IPS DF 4.7 (cell line): ENCODE data around the gene RALGAPB.

Source experiments
- DNase-seq: peaks from one replicate; pipeline ENCODE4 v3.0.0-alpha.2; 2013; ENCODE audit warnings: low spot score; ENCODE audit errors: extremely low read depth

RALGAPB gene

GRCh38 chr20:38608188-38608587 is 135.5 kb downstream of the RALGAPB start:
- DNase-seq = no peak

- DNase-seq = no peak
Observed at GRCh38 chr20:38609815-38610214, 137.2 kb downstream of the RALGAPB start.

DNA sequence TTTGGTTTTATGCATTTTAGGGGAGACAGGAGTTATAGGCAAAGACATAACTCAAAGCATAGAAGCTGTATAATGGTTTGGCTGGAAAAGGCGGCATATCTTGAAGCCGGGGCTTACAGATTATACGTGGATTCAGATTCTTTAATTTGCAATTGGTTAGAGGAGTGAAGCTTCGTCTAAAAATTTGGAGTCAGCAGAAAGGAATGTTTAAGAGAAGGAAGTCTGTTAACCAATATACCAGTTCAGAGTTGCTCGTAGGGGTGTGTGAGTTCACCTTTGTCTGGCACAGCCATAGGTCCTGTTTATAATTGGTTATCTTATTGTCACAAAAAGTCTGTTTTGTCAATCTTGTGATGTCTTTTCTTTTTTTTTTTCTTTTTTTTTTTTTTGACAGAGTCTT is 137.9 kb downstream of the RALGAPB start:
- DNase-seq = no peak

GRCh38 chr20:38612751-38613515 is 140.3 kb downstream of the RALGAPB start:
- no peak for DNase-seq

- DNase-seq = no peak
Observed at GRCh38 chr20:38615283-38615682, 142.6 kb downstream of the RALGAPB start.

GRCh38 chr20:38616457-38616856 is 143.8 kb downstream of the RALGAPB start:
- DNase-seq = no peak

- DNase-seq = no peak
Observed at GRCh38 chr20:38617011-38617829, 144.6 kb downstream of the RALGAPB start.

DNA sequence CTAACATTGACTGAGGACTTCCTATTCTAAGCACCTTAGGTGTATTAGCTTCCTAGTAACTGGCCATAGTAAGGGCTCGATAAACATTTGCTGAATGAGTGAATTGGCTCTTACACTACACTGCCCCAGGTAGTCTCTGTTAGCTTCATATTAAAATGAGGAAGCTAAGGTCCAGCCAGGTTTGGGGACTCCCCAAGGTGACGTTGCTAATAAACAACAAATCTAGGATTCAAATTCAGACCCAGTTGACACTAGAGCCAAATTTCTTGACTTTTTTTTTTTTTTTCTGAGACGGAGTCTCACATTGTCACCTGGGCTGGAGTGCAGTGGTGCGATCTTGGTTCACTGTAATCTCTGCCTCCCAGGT is 145.2 kb downstream of the RALGAPB start:
- DNase-seq = no peak

GRCh38 chr20:38620441-38620840 is 147.8 kb downstream of the RALGAPB start:
- DNase-seq = no peak

DNA sequence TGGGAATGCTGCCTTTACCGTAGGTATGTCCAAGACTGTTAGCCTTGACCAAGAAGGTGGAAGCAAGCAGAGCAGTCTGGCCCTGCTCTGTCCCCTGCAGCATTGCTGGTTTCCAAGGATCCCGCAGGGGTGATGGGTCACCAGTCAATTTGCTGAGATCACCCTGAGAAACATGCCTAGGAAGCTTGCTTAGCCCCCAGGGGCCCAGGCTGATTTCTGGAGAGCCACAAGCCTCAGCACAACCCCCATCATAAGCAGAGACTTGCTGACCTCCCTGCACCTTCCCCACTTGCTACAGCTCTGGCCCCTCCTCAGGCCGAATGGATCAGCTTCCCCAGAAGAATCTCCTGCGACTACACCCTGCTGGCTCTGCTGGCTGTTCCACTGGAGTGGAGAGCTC is 150.4 kb downstream of the RALGAPB start:
- no peak for DNase-seq

- DNase-seq = no peak
Observed at GRCh38 chr20:38624084-38624483, 151.4 kb downstream of the RALGAPB start.

DNA sequence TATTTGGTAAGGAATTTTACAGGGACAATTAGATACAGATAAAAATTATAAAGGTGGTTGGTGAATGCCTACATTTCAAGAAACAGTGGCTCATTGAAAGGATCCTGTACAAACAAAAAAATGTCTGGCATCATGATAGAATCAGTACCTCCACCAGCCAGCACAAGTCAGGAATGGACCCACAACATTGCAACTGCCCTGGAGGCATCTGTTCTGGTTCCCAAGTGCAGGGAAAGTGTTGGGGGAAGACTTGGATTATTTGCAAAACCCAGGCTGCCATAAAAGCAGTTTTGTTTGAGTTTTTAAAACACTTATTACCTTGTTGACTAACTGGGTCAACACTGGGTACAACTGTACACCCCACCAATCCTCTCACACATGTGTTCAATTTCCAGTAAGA is 153.3 kb downstream of the RALGAPB start:
- no peak for DNase-seq

DNA sequence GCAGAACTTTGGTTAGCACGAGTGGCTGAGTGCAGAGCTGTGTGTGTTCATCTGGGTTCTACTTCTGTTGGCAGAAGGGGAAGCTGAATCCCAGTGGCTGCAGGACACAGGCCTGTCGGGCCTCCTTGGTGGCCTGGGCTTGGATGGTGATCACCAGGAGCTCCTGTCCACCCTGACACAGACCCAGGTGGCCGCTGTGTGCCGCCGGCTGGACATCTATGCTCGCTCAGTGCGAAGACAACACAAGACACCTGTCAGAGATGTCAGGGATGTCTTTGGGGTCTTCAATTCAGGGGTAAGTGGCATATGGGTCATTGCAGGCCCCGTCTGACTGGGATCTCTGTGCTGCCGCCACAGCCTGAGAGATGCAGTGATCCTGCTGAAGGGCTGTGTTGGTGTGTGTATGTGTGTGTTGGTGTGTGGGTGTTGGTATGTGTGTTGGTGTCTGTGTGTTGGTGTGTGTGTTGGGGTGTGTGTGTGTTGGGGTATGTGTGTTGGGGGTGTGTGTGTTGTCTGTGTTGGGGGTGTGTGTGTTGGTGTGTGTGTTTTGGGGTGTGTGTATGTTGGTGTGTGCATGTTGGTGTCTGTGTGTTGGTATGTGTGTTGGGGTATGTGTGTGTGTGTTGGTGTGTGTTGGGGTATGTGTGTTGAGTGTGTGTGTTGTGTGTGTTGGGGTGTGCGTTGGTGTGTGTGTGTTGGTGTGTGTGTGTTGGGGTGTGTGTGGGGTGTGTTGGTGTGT is 154.4 kb downstream of the RALGAPB start:
- DNase-seq = no peak
